K562 (cell line): Measurements from ENCODE around the gene PRKCB. TPM values are rescaled to one million over a fixed set of nuclear protein-coding genes. Genes with fewer than 3 reads are reported as not detected.
A peak's percentile ranks its signal among the peaks of the same experiment; 100 is the strongest.

Experiments
- ATAC-seq: fragments of 200-7000 bp; cut with Tn5 transposase; 3 replicates; pipeline ENCODE4 v1.9.1; 2020; ENCODE audit warnings: moderate library complexity
- BruUV-seq: library from RNA; stranded (reverse); fragments of 400-500 nt; replicated peaks from 2 replicates; lab custom pipeline; 2021; lab: Mats Ljungman, UMichigan
- CTCF ChIA-PET: fragments of 300-600 bp; formaldehyde crosslinking; extraction: SDS; loops from one replicate; lab custom pipeline; 2021; ENCODE audit warnings: low intra/inter-chr PET ratio; lab: Yijun Ruan, JAX
- POLR2A ChIA-PET: fragments of 300-600, 350-650 bp; sonication (Branson Sonifier 250); formaldehyde crosslinking; extraction: SDS; loops from one replicate; lab custom pipeline; 2021; ENCODE audit warnings: antibody characterized with exemption, inconsistent platforms; lab: Yijun Ruan, JAX
- DNase-seq, 4 experiments: peaks; one replicate each; pipeline versions ENCODE4 v3.0.0 to v3.0.0-alpha.2; 2011 to 2018; ENCODE audit warnings: low spot score in 3 of 4, mixed read lengths in 3 of 4; ENCODE audit errors: extremely low read depth in 1 of 4
- FAIRE-seq: peaks from 2 replicates; lab custom pipeline; 2011; peaks lifted over from hg19 to GRCh38; lab: Jason Lieb, UNC
- H2AFZ ChIP-seq: 2 replicates; pipeline ENCODE4 v1.6.0; 2011; ENCODE audit warnings: low read depth, low read length, control low read depth, inconsistent platforms
- H3K27ac ChIP-seq: fragments of 200-600 bp; 3 replicates; pipeline ENCODE4 v1.8.0; 2011; ENCODE audit warnings: low read depth, mild to moderate bottlenecking, control low read depth, inconsistent platforms, low read length, moderate library complexity, mixed read lengths; ENCODE audit errors: extremely low read depth
- H3K27me3 ChIP-seq, 2 experiments: fragments of 300-600 bp in 1 of 2; 2 replicates in 1 of 2; 3 replicates in 1 of 2; pipeline versions ENCODE4 v1.6.0 to v1.8.0; 2011; ENCODE audit warnings: inconsistent platforms in 2 of 2, low read length in 2 of 2, mild to moderate bottlenecking in 1 of 2, mixed read lengths in 1 of 2, moderate library complexity in 1 of 2; ENCODE audit not compliant: control insufficient read depth in 2 of 2, insufficient read depth in 2 of 2
- H3K36me3 ChIP-seq: fragments of 300-600 bp; 3 replicates; pipeline ENCODE4 v1.8.0; 2011; ENCODE audit warnings: mild to moderate bottlenecking, low read length, inconsistent platforms; ENCODE audit not compliant: control insufficient read depth, insufficient read depth
- H3K4me1 ChIP-seq, 2 experiments: fragments of 200-600 bp in 1 of 2; replicated peaks in 1 of 2; 2 replicates in 1 of 2; 3 replicates in 1 of 2; pipeline versions ENCODE4 v1.5.1 to v1.8.0; 2011; ENCODE audit warnings: inconsistent platforms in 2 of 2, low read length in 2 of 2, mild to moderate bottlenecking in 1 of 2, mixed read lengths in 1 of 2, moderate library complexity in 1 of 2; ENCODE audit not compliant: control insufficient read depth in 2 of 2, insufficient read depth in 2 of 2
- H3K4me2 ChIP-seq: 2 replicates; pipeline ENCODE4 v1.6.1; 2011; ENCODE audit warnings: low read length, control low read depth, inconsistent platforms, mixed read lengths; ENCODE audit not compliant: insufficient read depth
- H3K4me3 ChIP-seq: fragments of 200-600 bp; sonication (generic), shearing (Covaris generic); 2 replicates; pipeline ENCODE4 v1.5.1; 2016; ENCODE audit warnings: control low read depth, inconsistent platforms
- H3K79me2 ChIP-seq: fragments of 200-600 bp; 3 replicates; pipeline ENCODE4 v1.8.0; 2011; ENCODE audit warnings: low read length, inconsistent platforms; ENCODE audit not compliant: control insufficient read depth, insufficient read depth
- H3K9ac ChIP-seq, 2 experiments: 2 replicates each; pipeline versions ENCODE4 v1.6.0 to v1.6.1; 2011; ENCODE audit warnings: low read depth in 2 of 2, low read length in 2 of 2, control low read depth in 1 of 2, inconsistent platforms in 1 of 2, mild to moderate bottlenecking in 1 of 2, mixed read lengths in 1 of 2; ENCODE audit not compliant: insufficient read depth in 1 of 2
- H3K9me1 ChIP-seq: one replicate; pipeline ENCODE4 v1.6.0; 2011; ENCODE audit warnings: inconsistent platforms, mild to moderate bottlenecking, low read length, moderate library complexity; ENCODE audit not compliant: control insufficient read depth, insufficient read depth
- H3K9me3 ChIP-seq: replicated peaks from 2 replicates; pipeline ENCODE4 v1.5.1; 2011; ENCODE audit warnings: low read depth, low read length, inconsistent platforms; ENCODE audit not compliant: control insufficient read depth, insufficient read depth
- H4K20me1 ChIP-seq: replicated peaks from 2 replicates; pipeline ENCODE4 v1.6.1; 2011; ENCODE audit warnings: low read length, inconsistent platforms, mixed read lengths; ENCODE audit not compliant: control insufficient read depth, insufficient read depth
- BCOR ChIP-seq: fragments of 450-650 bp; IDR thresholded peaks from 2 replicates; pipeline ENCODE4 v1.6.1; 2016
- CHD4 ChIP-seq: fragments of 200-600 bp; sonication (generic); IDR thresholded peaks from 3 replicates; pipeline ENCODE4 v1.6.1; 2012; ENCODE audit warnings: low read depth, mild to moderate bottlenecking, mixed read lengths, low read length, inconsistent platforms; ENCODE audit not compliant: insufficient read depth, insufficient replicate concordance, poor library complexity, severe bottlenecking
- DDX20 ChIP-seq: fragments of 450-650 bp; IDR thresholded peaks from 2 replicates; pipeline ENCODE4 v1.6.1; 2016; ENCODE audit warnings: missing genetic modification characterization, low read depth, mild to moderate bottlenecking, missing compliant biosample characterization, moderate library complexity
- EWSR1 ChIP-seq: fragments of 450-650 bp; IDR thresholded peaks from 2 replicates; pipeline ENCODE4 v1.6.1; 2018; ENCODE audit warnings: borderline replicate concordance, mild to moderate bottlenecking, low read depth, moderate library complexity; ENCODE audit not compliant: partially characterized antibody
- FIP1L1 ChIP-seq: fragments of 200-400 bp; formaldehyde crosslinking; IDR thresholded peaks from 2 replicates; pipeline ENCODE4 v1.6.1; 2018; ENCODE audit warnings: mild to moderate bottlenecking, low read depth, low read length; ENCODE audit not compliant: poor library complexity, severe bottlenecking
- FOXM1 ChIP-seq, 2 experiments: fragments of 450-650 bp in 1 of 2; sonication (generic) in 1 of 2; formaldehyde crosslinking in 1 of 2; IDR thresholded peaks; 2 replicates each; pipeline versions ENCODE4 v1.6.1 to v1.9.0; 2017 to 2022; ENCODE audit warnings: low read depth in 2 of 2, mild to moderate bottlenecking in 2 of 2, missing genetic modification reagents in 1 of 2, moderate library complexity in 1 of 2
- HCFC1 ChIP-seq: IDR thresholded peaks from 2 replicates; pipeline ENCODE4 v1.6.1; 2012; ENCODE audit warnings: low read depth, low read length, improper control_type of control experiment
- HMGN3 ChIP-seq: IDR thresholded peaks from 2 replicates; pipeline ENCODE4 v1.6.1; 2011; ENCODE audit warnings: borderline replicate concordance, low read depth, mild to moderate bottlenecking, mixed read lengths, low read length; ENCODE audit not compliant: insufficient read length; ENCODE audit errors: extremely low read depth
- KLF1 ChIP-seq: fragments of 450-650 bp; IDR thresholded peaks from 2 replicates; pipeline ENCODE4 v1.6.1; 2016; ENCODE audit warnings: missing genetic modification characterization, missing compliant biosample characterization
- PYGO2 ChIP-seq: fragments of 450-650 bp; IDR thresholded peaks from 2 replicates; pipeline ENCODE4 v1.6.1; 2016; ENCODE audit warnings: mild to moderate bottlenecking, missing genetic modification characterization, moderate library complexity, missing compliant biosample characterization
- SIN3A ChIP-seq, 2 experiments: fragments of 150-350 bp in 1 of 2; IDR thresholded peaks; 2 replicates each; pipeline ENCODE4 v1.6.1; 2011 to 2016; ENCODE audit warnings: borderline replicate concordance in 2 of 2, low read depth in 2 of 2, low read length in 2 of 2, mild to moderate bottlenecking in 2 of 2, moderate library complexity in 2 of 2; ENCODE audit not compliant: control insufficient read depth in 1 of 2
- ZBTB1 ChIP-seq: sonication (generic); formaldehyde crosslinking; IDR thresholded peaks from 2 replicates; pipeline ENCODE4 v1.8.1; 2023; ENCODE audit warnings: missing genetic modification reagents, low read depth, mild to moderate bottlenecking, borderline replicate concordance
- ZNF239 ChIP-seq: fragments of 250-450 bp; sonication (Bioruptor Pico); IDR thresholded peaks from 2 replicates; pipeline ENCODE4 v1.4.0; 2020; ENCODE audit warnings: mild to moderate bottlenecking
- ZNF589 ChIP-seq: fragments of 200-800 bp; sonication (Bioruptor generic); IDR thresholded peaks from 2 replicates; pipeline ENCODE4 v1.6.1; 2016; ENCODE audit warnings: low read depth, missing genetic modification characterization, missing compliant biosample characterization
- WGBS: fragments of 100-300 bp; shearing (Covaris generic); methylation state at CpG from one replicate; pipeline ENCODE4 v1.1.6; 2016; ENCODE audit warnings: low coverage, mixed read lengths; ENCODE audit not compliant: insufficient coverage; ENCODE audit errors: missing lambda C conversion rate; 5-methylcytosine and 5-hydroxymethylcytosine counted together
- in situ Hi-C: fragments of 300-500 bp; cut with MboI; formaldehyde crosslinking; loops from 4 replicates; pipeline ENCODE4 v1.15.0; 2018; ENCODE audit warnings: inconsistent platforms, mixed read lengths
- intact Hi-C: fragments of 100-400 bp; cut with micrococcal nuclease; formaldehyde crosslinking; loops from 2 replicates; pipeline ENCODE4 v1.14.2; 2022
- polyA plus RNA-seq, 8 experiments: library from polyadenylated mRNA; depleted of rRNA in 4 of 8; stranded (reverse) in 5 of 8; unstranded in 3 of 8; fragments of >200 nt; fragmentation: Nextera tagmentation in 2 of 8; fragmentation: Illumina TruSeq in 1 of 8; extraction: Ambion mirVana in 2 of 8; extraction: Trizol in 1 of 8; gene quantifications; 2 replicates each; pipeline versions ENCODE4 v1.2.1 to v1.2.3, GENCODE V29; 2011 to 2014; ENCODE audit warnings: inconsistent platforms in 1 of 8, missing spikeins in 1 of 8
- total RNA-seq, 7 experiments: library from RNA; depleted of rRNA in 6 of 7; stranded (reverse); fragments of >200 nt in 6 of 7; fragmentation: Illumina TruSeq in 2 of 7; extraction: Trizol in 2 of 7; gene quantifications; 2 replicates each; pipeline versions ENCODE4 v1.2.1 to v1.2.3, GENCODE V29; 2011 to 2021; ENCODE audit warnings: low replicate concordance in 1 of 7
- TF ChIP-seq, protein P1 (sequence below): fragments of 250-450 bp; sonication (Bioruptor Pico); IDR thresholded peaks from 2 replicates; pipeline ENCODE4 v1.4.0; 2020; ENCODE audit warnings: mild to moderate bottlenecking, moderate library complexity, borderline replicate concordance
- TF ChIP-seq, protein P2 (sequence below): fragments of 250-450 bp; sonication (Bioruptor Pico); IDR thresholded peaks from 2 replicates; pipeline ENCODE4 v1.8.0; 2022; ENCODE audit warnings: inconsistent platforms, mild to moderate bottlenecking, moderate library complexity, borderline replicate concordance

PRKCB gene
- total and polyA plus RNA-seq, 9 of the 15 experiments (the other 6 are each of a cell fraction or from before 2014, with no cell fraction given) = 49.9 to 276 (median 148) TPM

DNA sequence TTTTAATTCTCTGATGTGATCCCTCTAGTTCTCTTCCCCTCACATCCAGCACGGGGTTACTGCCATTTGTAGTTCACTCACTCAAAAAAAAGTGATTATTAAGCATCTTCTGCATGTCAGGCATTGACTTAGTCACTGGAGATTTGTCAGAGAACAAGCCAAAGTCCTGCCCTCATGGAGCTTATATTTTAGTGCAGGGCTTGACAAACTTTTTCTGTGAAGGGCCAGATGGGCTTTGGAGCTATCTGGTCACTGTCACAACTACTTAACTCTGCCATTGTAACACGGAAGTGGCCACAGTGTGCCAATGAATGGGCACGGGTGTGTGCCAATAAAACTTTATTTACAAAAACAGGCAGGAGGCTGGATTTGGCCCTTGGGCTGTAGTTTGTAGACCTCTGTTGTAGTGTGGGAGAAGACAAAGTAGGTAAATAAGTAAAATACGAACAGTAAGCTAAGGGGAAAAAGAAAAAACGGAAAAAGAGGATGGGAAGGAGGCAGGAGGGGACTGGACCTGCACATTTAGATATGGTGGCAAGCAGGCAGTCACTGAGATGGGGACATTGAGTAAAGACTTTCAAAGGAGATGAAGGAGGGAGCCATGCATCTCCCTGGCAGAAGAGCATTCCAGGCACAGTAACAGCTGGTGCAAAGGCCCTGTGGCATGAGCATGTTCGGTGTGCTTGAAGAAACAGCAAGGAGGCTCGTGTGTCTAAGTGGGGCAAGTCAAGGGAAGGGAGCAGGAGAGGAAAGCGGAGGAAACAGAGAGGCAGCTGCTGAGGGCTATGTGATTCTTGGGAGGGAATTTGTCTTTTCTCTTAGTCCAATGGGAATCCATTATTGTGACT, 217.5 kb downstream of the PRKCB start:
- CTCF ChIA-PET = interaction anchor here (0.6 kb wide), 1 partner anchor 551 kb away, joined by 3 read pairs; no protein-coding TSS in a partner anchor
- H3K27me3 ChIP-seq = no peaks in the 10 kb centered on the region
- no peak for TF ChIP-seq EWSR1
- no peak for TF ChIP-seq CHD4
- no peak for TF ChIP-seq ZNF589 (CRISPR knock-in tag)
- TF ChIP-seq KLF1 (tag) = no peak
- TF ChIP-seq, protein P1, sequence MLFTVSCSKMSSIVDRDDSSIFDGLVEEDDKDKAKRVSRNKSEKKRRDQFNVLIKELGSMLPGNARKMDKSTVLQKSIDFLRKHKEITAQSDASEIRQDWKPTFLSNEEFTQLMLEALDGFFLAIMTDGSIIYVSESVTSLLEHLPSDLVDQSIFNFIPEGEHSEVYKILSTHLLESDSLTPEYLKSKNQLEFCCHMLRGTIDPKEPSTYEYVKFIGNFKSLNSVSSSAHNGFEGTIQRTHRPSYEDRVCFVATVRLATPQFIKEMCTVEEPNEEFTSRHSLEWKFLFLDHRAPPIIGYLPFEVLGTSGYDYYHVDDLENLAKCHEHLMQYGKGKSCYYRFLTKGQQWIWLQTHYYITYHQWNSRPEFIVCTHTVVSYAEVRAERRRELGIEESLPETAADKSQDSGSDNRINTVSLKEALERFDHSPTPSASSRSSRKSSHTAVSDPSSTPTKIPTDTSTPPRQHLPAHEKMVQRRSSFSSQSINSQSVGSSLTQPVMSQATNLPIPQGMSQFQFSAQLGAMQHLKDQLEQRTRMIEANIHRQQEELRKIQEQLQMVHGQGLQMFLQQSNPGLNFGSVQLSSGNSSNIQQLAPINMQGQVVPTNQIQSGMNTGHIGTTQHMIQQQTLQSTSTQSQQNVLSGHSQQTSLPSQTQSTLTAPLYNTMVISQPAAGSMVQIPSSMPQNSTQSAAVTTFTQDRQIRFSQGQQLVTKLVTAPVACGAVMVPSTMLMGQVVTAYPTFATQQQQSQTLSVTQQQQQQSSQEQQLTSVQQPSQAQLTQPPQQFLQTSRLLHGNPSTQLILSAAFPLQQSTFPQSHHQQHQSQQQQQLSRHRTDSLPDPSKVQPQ (CRISPR knock-in tag) = no peak
- TF ChIP-seq FIP1L1 = no peak
- no peak for TF ChIP-seq ZBTB1
- peak; percentile 50; the same call in 1 of the 2 replicates for TF ChIP-seq BCOR
- TF ChIP-seq DDX20 = no peak
- TF ChIP-seq SIN3A (IDR thresholded peaks at IDR 0.05; ENCODE audit: borderline replicate concordance in 2 of 2, control insufficient read depth in 1 of 2, low read depth in 2 of 2, low read length in 2 of 2) = no peak
- TF ChIP-seq ZNF239 (CRISPR knock-in tag) = no peak
- TF ChIP-seq, protein P2, sequence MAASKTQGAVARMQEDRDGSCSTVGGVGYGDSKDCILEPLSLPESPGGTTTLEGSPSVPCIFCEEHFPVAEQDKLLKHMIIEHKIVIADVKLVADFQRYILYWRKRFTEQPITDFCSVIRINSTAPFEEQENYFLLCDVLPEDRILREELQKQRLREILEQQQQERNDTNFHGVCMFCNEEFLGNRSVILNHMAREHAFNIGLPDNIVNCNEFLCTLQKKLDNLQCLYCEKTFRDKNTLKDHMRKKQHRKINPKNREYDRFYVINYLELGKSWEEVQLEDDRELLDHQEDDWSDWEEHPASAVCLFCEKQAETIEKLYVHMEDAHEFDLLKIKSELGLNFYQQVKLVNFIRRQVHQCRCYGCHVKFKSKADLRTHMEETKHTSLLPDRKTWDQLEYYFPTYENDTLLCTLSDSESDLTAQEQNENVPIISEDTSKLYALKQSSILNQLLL (CRISPR knock-in tag) = no peak
- TF ChIP-seq HMGN3 = no peak
- TF ChIP-seq PYGO2 = no peak
- no peak for TF ChIP-seq HCFC1
- no peak for TF ChIP-seq FOXM1 (IDR thresholded peaks at IDR 0.05; ENCODE audit: low read depth)
- TF ChIP-seq FOXM1 (CRISPR knock-in tag; IDR thresholded peaks at IDR 0.05; ENCODE audit: low read depth) = no peak

More for the DNA sequence above, 217.5 kb downstream of the PRKCB start:
- H3K36me3 ChIP-seq = peaks cover 87% of the 10 kb centered on the region; the same call in 2 of the 3 replicates
- H3K4me3 ChIP-seq = no peak overlapping the region
- no peaks in the 10 kb centered on the region for H3K9me3 ChIP-seq
- WGBS = 81% methylated on average over 7 of the region's 8 CpGs
- peaks cover 25% of the 10 kb centered on the region; the same call in 2 of the 3 replicates for H3K79me2 ChIP-seq
- in situ Hi-C loops = no loop called here
- H4K20me1 ChIP-seq = no peaks in the 10 kb centered on the region; the same call in 1 of the 2 replicates
- ATAC-seq (no peak), FAIRE-seq (no peak), DNase-seq (no peak)
- H3K4me2 ChIP-seq = no peak overlapping the region
- H3K27ac ChIP-seq = no peak overlapping the region
- POLR2A ChIA-PET = interaction anchor here (0.6 to 0.7 kb wide), 2 partner anchors 18 to 376 kb away, joined by 3 read pairs; no protein-coding TSS in a partner anchor
- no peak overlapping the region for H3K9ac ChIP-seq
- H2AFZ ChIP-seq = no peak overlapping the region
- no peaks in the 10 kb centered on the region; a peak in 2 of 5 replicates for H3K4me1 ChIP-seq
- no peaks in the 10 kb centered on the region for H3K9me1 ChIP-seq
- intact Hi-C loops = no loop called here
- BruUV-seq = no TSS peak
